Measurements from ENCODE around the gene EVI2A.
"Not testable (repeated sequence)": the region's sequence is repeated elsewhere in the genome, so short reads cannot be mapped to it uniquely, and the experiment has no call there.

EVI2A gene

DNA sequence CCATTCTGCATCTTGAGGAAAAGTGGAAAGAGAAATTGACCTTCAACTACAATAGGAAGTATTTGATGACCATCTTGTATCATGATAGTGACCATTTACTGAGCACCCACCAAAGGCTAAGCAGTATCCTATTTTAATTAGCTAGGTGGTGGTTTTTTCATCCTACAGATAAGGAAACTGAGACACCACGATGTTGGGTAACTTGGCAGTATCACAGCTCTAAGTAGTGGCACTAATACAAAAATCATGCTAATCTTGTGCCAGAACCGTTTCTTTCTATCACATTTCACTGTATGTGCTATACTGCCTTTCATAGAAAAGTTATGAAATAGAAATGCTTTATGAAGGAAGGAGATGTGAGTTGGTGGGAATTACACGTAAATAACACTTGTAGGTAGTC is 9.9 kb downstream of the EVI2A start:
- no peak for DNase-seq

DNA sequence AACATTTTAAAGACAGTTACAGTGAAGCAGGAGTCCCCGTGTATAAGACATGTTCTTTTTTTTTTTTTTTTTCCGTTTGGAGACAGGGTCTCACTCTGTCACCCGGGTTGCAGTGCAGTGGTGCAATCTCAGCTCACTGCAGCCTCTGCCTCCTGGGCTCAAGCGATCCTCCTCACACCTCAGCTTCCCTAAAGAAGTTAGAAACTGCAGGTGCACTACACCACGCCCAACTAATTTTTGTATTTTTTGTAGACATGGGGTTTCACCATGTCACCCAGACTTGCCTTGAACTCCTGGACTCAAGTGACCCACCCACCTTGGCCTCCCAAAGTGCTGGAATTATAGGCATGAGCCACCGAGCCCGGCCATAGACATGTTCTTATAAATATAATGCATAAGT is 10.5 kb downstream of the EVI2A start:
- no peak for DNase-seq

DNA sequence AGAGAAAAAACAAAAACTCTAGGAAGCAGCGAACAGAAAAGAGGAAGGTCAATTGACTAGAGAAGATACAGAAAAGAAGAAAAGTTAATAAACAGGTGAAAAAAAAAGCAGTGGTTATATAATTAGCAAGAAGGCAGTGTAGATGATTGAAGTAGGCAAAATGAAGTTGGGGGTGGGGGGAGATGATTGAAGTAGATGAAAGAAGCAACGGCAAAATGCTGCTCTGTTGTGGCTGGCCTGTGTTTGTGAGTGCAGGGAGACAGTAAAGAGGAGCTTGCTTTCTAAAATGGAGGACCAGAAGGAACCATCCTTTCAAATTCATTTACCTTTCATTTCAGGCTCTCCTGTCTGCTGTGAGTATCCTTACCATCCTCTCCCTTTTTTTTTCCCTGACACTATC is 11.2 kb downstream of the EVI2A start:
- peak; percentile 65 for DNase-seq

DNA sequence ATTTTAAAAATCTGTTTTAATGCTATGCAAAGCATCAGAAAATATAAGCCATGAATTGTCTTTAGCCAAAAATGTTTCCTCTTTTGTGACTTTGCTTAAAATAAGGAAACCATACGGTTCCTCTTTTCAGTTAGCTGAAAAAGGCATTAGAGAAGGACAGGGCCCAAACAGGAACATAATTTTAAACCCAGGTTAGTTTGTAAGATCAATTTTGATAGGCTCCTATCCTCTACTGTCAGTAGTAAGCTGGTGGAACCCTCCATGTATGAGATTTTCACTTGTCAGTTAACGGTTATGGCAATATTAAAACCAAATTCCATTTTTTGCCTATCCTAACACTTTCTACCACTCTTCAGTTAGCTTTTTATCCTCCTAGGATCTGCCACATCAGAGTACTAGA is 11.9 kb downstream of the EVI2A start:
- no peak for DNase-seq

DNA sequence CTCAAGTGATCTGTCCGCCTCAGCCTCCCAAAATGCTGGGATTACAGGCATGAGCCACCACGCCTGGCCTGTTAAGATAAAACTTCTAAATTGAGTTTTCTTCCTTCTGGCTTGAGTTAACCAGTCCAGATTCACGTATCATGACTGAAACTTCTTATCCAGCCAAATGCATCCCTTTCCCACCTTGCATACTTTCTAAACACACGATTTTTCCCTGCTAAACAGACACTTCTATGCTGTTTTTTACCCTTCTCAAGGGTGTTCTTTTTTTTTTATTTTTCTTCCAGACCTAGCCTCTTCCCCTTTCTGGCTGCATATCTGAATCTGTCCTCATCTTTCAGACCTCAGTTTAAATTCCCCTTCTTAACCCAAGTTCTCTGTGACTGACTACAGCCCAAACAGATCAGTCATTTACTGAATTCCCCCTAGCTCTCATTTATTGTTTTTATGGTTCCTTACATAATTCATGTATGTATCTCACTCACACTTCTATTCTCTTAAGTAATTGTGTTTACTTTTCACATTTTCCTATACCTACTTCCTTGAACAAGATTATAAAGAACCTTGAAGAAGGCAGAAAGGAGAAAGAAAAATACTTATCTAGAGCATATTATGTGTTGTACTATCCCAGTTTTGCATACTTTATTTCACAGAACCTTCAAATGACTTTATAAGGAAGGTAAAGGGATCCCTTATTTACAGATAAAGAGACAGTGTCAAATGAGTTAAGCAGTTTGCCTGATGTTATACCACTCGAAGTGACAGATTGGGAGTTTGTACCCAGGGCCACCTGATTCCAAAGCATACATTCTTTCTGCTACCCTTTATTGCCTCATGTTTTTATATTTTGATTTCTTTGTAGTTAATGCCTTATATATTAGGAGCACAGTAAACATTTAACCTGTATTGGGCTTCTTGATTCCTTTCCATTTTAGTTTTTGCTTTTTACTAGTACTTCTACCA is 12.8 kb downstream of the EVI2A start:
- no peak for DNase-seq

GRCh38 chr17:31307640-31308039 is 13.8 kb downstream of the EVI2A start:
- no peak for DNase-seq

- DNase-seq = no peak
Measured at GRCh38 chr17:31299624-31300023, 21.8 kb downstream of the EVI2A start.

DNA sequence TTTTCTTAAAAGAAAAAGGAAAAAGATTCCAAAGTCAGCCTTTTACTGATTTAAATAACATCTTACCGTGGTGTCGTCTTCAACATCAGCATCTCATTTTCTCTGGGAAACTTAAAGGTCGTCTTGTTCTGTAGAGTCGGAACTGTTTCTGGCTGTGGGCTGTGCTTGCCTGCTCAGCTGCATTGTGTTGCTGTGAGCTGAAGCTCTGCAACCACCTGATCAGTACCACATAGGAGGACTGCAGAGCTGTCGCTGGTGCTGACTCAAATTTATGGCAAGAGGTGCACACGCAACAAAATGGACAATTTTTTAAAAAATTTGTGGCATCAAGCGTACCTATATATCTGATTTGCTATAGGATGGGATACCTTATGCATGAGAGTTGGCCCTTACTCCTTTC is 24.3 kb downstream of the EVI2A start, which contains the start of gene OMG:
Gene OMG (minus strand): TSS at position 150 of the 400 bp plus-strand sequence. CDS start 908 bp downstream, outside the sequence.
- DNase-seq = no peak

GRCh38 chr17:31296142-31296541 is 25.3 kb downstream of the EVI2A start:
- no peak for DNase-seq

- DNase-seq = no peak
Measured at GRCh38 chr17:31295489-31295871, 25.9 kb downstream of the EVI2A start.

- DNase-seq = no peak
Measured at GRCh38 chr17:31294820-31295488, 26.5 kb downstream of the EVI2A start.

DNA sequence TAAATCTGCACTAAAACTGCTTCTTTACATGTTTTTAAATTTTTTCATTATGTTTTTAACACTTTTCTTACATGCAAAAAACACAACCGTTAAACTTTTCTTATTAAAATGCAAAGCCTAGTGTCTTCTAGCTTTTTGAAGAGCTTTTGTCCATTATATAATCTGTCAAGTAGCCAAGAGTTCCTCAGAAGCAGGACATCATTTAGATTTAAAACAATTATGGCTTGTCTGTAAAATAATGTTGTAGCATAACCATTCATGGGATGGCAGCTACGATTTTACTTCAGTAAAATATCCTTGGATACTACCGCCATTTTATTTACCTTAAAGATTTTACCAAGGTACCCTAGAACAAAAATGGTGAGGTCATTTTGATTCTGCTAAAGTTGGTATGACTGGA is 27.2 kb downstream of the EVI2A start:
- no peak for DNase-seq

DNA sequence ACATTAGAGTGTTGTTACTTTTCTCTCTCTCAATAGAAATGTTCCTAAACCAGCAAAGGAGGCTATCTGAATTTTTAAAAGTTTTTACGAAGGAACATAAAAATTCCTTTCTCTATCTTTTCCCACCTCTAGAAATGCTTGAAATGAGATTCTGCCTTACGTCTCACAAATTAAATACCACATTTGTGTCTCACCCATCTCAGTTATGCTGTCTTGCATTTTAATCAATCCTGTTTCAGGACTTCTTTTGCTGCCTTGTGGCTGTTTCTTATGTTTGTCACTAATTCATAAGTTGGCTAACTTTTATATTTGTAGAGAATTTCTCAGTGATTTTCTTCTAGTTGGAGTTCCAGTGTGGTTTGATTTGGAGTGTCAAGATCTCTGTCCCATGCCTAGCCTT is 27.8 kb downstream of the EVI2A start:
- no peak for DNase-seq

DNA sequence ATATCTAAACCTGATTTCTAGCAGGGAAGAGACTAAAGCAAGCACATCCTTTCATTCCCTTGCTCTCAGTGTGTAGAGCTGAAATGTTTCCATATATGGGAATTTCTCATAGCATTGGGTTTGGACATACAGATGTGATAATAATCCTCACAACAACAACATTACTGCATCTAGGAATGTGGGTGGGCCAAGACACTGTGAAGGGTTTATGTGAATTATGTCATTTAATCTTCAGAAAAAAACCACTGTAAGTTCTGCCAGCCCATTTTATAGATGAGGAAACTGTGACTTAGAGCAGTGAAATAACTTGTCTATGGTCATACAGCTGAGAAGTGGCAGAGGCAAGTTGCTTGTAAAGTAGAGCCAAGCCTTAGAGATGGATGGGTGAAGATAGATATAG is 29.6 kb downstream of the EVI2A start:
- DNase-seq = no peak

DNA sequence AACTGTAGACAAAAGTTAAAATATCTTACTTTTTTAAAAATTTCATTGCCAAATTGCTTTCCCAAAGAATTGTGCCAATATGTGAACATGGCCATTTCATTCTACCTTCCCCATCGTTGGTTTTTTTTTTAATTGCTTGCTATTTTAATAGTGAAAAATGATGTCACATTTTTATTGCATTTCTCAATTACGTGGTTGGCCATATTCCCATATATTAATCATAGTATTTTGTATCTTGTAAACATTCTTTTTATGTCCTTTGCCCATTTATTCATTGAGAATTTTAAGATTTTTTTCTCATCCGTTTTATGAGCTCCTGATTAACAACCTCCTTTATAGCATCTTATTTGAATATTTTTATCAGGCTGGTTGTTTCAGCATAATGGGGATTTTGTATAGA is 31.6 kb downstream of the EVI2A start:
- no peak for DNase-seq

- DNase-seq = not testable (repeated sequence)
Measured at GRCh38 chr17:31287932-31288331, 33.5 kb downstream of the EVI2A start.

GRCh38 chr17:31286587-31286986 is 34.8 kb downstream of the EVI2A start:
- DNase-seq = no peak

DNA sequence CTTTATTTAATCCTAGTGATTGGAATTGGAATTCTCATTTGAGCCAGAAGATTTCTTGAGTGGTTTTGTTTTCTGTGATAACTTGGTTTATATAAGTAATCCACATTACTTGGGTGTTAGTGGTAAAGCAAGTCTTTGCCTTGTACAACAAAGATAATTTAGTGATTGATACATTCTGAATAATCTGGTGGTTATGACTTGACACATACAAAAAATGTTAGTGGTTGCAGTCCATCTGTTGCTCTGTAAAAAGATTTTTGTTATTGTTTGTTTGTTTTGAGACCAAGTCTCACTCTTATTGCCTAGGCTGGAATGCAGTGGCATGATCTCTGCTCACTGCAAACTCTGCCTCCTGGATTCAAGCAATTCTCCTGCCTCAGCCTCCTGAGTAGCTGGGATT is 37.6 kb downstream of the EVI2A start:
- DNase-seq = no peak

DNA sequence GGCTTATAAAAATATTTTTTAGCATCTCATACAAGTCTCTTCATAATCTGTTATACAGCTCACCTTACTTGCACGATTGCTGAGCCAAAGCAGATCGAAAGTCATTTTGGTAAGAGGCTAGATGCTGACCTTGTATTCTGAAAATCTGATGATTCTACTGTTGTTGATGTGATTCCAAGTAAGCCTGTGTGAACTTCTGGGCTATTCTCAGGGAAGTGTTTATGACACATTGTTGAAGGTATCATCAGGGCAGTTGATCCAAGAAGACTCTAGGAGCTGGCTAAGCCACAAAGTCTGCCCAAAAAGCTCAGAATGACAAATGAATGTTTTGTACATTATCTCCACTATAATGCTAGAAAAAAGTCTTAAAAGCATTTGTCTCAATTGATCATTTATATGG is 40.4 kb downstream of the EVI2A start:
- DNase-seq = no peak

DNA sequence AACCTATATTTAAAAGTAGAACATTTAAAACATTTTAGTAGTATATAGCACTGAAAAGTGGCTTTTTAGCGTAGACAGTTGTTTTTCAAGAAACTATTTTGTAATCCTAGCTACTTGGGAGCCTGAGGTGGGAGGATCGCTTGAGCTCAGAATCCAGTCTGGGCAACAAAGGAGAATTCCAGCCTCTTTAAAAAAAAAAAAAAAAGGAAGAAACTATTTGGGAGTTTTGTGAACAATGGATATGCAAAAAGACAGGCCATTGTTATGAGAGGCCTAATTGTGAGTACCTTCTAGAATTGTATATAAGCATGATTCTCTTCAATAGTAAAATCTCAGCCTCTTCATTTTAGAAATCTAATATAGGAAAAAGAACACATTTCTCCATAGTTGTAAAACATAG is 42.0 kb downstream of the EVI2A start:
- no peak for DNase-seq

DNA sequence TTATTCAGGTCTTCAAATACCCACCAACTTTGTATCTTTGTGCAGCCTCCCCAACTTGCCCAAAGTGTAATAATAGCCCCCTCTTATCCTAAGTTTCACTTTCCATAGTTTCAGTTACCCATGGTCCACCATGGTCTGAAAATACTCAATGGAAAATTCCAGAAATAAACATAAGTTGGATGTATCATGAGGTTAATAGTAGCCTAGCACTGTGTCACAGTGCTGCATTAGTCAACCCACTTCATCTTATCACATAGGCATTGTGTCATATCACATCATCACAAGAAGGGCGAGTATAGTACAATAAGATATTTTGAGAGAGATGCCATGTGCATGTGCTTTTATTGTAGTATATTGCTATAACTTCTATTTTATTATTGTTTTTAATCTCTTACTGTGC is 46.3 kb downstream of the EVI2A start:
- no peak for DNase-seq

DNA sequence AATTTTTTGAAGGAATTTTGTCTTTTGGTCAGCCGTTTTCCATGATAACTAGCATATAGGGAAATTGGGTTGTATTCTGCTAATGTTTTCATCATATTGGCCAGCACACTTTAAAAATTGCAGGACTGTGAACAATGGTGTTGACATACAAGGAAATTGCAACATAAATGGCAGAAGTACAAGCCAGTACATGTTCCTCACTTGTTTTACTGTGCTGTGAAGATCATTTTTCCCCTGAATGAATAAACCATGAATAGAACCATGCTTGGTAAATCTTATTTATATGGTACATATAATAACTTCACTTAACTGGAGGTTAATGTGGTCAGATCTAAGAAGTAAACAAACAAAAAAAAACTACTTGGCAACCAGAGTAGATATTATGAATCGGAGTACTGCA is 47.2 kb downstream of the EVI2A start:
- no peak for DNase-seq

DNA sequence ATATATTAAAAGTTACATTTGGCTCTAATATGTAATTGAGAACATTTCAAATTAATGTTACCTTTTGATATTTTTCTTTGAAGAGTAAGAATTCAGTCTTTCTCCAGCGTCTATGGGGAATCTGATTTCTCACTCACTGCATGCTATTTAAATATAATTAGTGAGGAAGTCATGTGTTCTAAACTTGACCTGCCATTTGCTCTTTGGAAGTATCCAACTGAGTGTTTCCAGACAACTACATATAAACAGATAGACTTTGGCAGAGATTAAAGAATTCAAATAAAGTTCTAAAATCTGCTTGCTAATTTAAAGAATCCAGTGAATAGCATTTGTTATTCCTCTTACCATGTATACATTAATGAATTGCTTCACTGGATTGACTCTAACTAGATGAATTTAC is 47.9 kb downstream of the EVI2A start:
- no peak for DNase-seq

- no peak for DNase-seq
Measured at GRCh38 chr17:31272803-31273202, 48.6 kb downstream of the EVI2A start.
